ENCODE results near the gene ZFAND2A. TPM values are rescaled to one million over a fixed set of nuclear protein-coding genes. Genes with fewer than 3 reads are reported as not detected.
"Not testable (repeated sequence)": the region's sequence is repeated elsewhere in the genome, so short reads cannot be mapped to it uniquely, and the experiment has no call there.

Gene ZFAND2A
- total RNA-seq, 1 experiment from 2014 or later = 13.7 TPM

GRCh38 chr7:1115171-1116045 lies 44.6 kb downstream of the ZFAND2A start:
- H3K23ac ChIP-seq (ENCODE audit: insufficient read length, low read depth, low read length); H3K4me1 Mint-ChIP-seq; H3K9me3 ChIP-seq (ENCODE audit: control insufficient read depth, low read depth, low read length); H3K9ac ChIP-seq (ENCODE audit: extremely low read depth, insufficient read length, low read length); H4K91ac ChIP-seq (ENCODE audit: insufficient read length, low read depth, low read length); H3K27me3 Mint-ChIP-seq (ENCODE audit: low read depth); H2BK20ac ChIP-seq (ENCODE audit: low read depth, low read length, poor library complexity, severe bottlenecking); H2BK12ac ChIP-seq (ENCODE audit: insufficient read length, low read depth, low read length); H2BK5ac ChIP-seq (ENCODE audit: insufficient read length, low read length); H3K27ac Mint-ChIP-seq; H3K14ac ChIP-seq (ENCODE audit: insufficient read depth, low read length); H3K4ac ChIP-seq (ENCODE audit: low read depth, low read length); H4K5ac ChIP-seq (ENCODE audit: insufficient read length, low read depth, low read length); H4K20me1 ChIP-seq (ENCODE audit: control insufficient read depth, insufficient read depth, insufficient read length); H4K8ac ChIP-seq (replicated peaks; ENCODE audit: insufficient read length, low read depth, low read length); H3K79me1 ChIP-seq (ENCODE audit: insufficient read depth, low read depth, low read length, poor library complexity, severe bottlenecking); H3K4me3 Mint-ChIP-seq; H3K79me2 ChIP-seq (ENCODE audit: insufficient read depth, low read length); H3K4me2 ChIP-seq (ENCODE audit: insufficient read depth, insufficient read length, low read length); H3K18ac ChIP-seq (ENCODE audit: insufficient read length, low read depth, low read length); H3K27ac ChIP-seq (ENCODE audit: insufficient read length, low read depth, low read length); H3K23me2 ChIP-seq (ENCODE audit: insufficient read length, low read depth, low read length, poor library complexity, severe bottlenecking); H2BK15ac ChIP-seq (ENCODE audit: low read depth, low read length); H3K27me3 ChIP-seq (ENCODE audit: insufficient read depth, low read length); H3T11ph ChIP-seq (ENCODE audit: low read length); DNase-seq; H3K56ac ChIP-seq (ENCODE audit: insufficient read length, low read depth, low read length); H3K4me1 ChIP-seq (ENCODE audit: insufficient read depth, low read length); H3K9me3 Mint-ChIP-seq; H2AFZ ChIP-seq (ENCODE audit: low read length); H2AK5ac ChIP-seq (ENCODE audit: insufficient read length, low read length); H2BK120ac ChIP-seq (ENCODE audit: low read depth, low read length, poor library complexity, severe bottlenecking): not testable (repeated sequence)
- H3K36me3 Mint-ChIP-seq (ENCODE audit: insufficient read depth in 1 of 3, low read depth in 3 of 3) = peaks cover 8 to 13% (median 10%) of the 10 kb centered on the region in 3 experiments
- no CpG with 5 or more reads among the region's 44 CpGs for WGBS (ENCODE audit: extremely low coverage, insufficient read length, low lambda C conversion rate)

Data from H9 (cell line).